Uterus (tissue), 4 donors: ENCODE measurements around the gene SERPINC1. TPM values are rescaled to one million over a fixed set of nuclear protein-coding genes. Genes with fewer than 3 reads are reported as not detected.
"Not testable (repeated sequence)": the region's sequence is repeated elsewhere in the genome, so short reads cannot be mapped to it uniquely, and the experiment has no call there.

Experiments
- DNase-seq, 2 donors: peaks; one replicate each; pipeline ENCODE4 v3.0.0-alpha.2; 2019 to 2020
- H3K27ac ChIP-seq, 2 donors: fragments of 200-600 bp; sonication (generic); 1 replicate in 1 of 2; 2 replicates in 1 of 2; pipeline ENCODE4 v1.5.1; 2016 to 2018
- H3K27me3 ChIP-seq, 2 donors: fragments of 200-600 bp; sonication (generic); one replicate each; pipeline ENCODE4 v1.5.1; 2018 to 2019; ENCODE audit warnings: control low read depth in 1 of 2
- H3K36me3 ChIP-seq, 2 donors: fragments of 200-600 bp; sonication (generic); one replicate each; pipeline ENCODE4 v1.5.1; 2019; ENCODE audit warnings: control low read depth in 1 of 2
- H3K4me1 ChIP-seq, 2 donors: fragments of 200-600 bp; sonication (generic); one replicate each; pipeline ENCODE4 v1.5.1; 2018 to 2019; ENCODE audit warnings: control low read depth in 1 of 2
- H3K4me3 ChIP-seq, 2 donors: fragments of 200-600 bp; sonication (generic); 1 replicate in 1 of 2; 2 replicates in 1 of 2; pipeline ENCODE4 v1.5.1; 2018 to 2019; ENCODE audit warnings: mild to moderate bottlenecking in 1 of 2
- H3K9me3 ChIP-seq, 2 donors: fragments of 200-600 bp; sonication (generic); one replicate each; pipeline ENCODE4 v1.5.1; 2019; ENCODE audit warnings: control low read depth in 1 of 2
- CTCF ChIP-seq, 4 experiments: fragments of 200-600 bp in 2 of 4; fragments of 450-650 bp in 2 of 4; sonication (generic) in 2 of 4; IDR thresholded peaks; one replicate each; pipeline ENCODE4 v1.5.1; 2016 to 2019; ENCODE audit warnings: antibody characterized with exemption in 4 of 4, mild to moderate bottlenecking in 2 of 4, moderate library complexity in 1 of 4
- POLR2A ChIP-seq, 2 donors: fragments of 450-650 bp; IDR thresholded peaks; one replicate each; pipeline ENCODE4 v1.6.1; 2016; ENCODE audit warnings: antibody characterized with exemption in 2 of 2, mild to moderate bottlenecking in 1 of 2, moderate library complexity in 1 of 2
- intact Hi-C: fragments of 100-400 bp; cut with DNase I; formaldehyde crosslinking; loops from one replicate; pipeline ENCODE4 v1.15.1; 2023; ENCODE audit warnings: low total_unique reads
- total RNA-seq, 4 donors: library from RNA; depleted of rRNA in 3 of 4; stranded (reverse); fragments of >200 nt in 3 of 4; gene quantifications; one replicate each; pipeline versions ENCODE4 v1.1.0 to v1.2.4, GENCODE V29; 2014 to 2023
- donor health status: DM: yes; HTN: yes; CAD: no.

The SERPINC1 gene
- total RNA-seq, 4 donors from 2014 or later, result 1.0 TPM; not detected in 3

- intact Hi-C loops, result no loop called here
- no peak for DNase-seq
- Histone ChIP-seq H3K27ac (no peak overlapping the region), H3K4me1 (no peaks in the 10 kb centered on the region), H3K4me3 (no peak overlapping the region), H3K9me3 (no peaks in the 10 kb centered on the region), H3K27me3 (no peaks in the 10 kb centered on the region), H3K36me3 (no peaks in the 10 kb centered on the region)
- TF ChIP-seq POLR2A (IDR thresholded peaks at IDR 0.05), result no peak
- no peak for TF ChIP-seq CTCF (IDR thresholded peaks at IDR 0.05)
Observed at GRCh38 chr1:173884701-173885100, 32.4 kb downstream of the SERPINC1 start.

- H3K36me3 ChIP-seq, H3K9me3 ChIP-seq, DNase-seq, H3K4me3 ChIP-seq, intact Hi-C loops, H3K27ac ChIP-seq, H3K27me3 ChIP-seq, H3K4me1 ChIP-seq: not testable (repeated sequence)
Observed at GRCh38 chr1:173881117-173881516, 36.0 kb downstream of the SERPINC1 start.

GRCh38 chr1:173878251-173878650, 38.9 kb downstream of the SERPINC1 start:
- intact Hi-C loops, result no loop called here
- TF ChIP-seq CTCF (IDR thresholded peaks at IDR 0.05) (no peak), POLR2A (IDR thresholded peaks at IDR 0.05) (no peak)

GRCh38 chr1:173876732-173877131, 40.4 kb downstream of the SERPINC1 start:
- intact Hi-C loops, result no loop called here
- Histone ChIP-seq H3K27me3 (no peaks in the 10 kb centered on the region), H3K4me1 (no peaks in the 10 kb centered on the region), H3K9me3 (no peaks in the 10 kb centered on the region), H3K36me3 (no peaks in the 10 kb centered on the region), H3K4me3 (no peak overlapping the region), H3K27ac (no peak overlapping the region)
- no peak for TF ChIP-seq POLR2A (IDR thresholded peaks at IDR 0.05)
- TF ChIP-seq CTCF (IDR thresholded peaks at IDR 0.05), result no peak
- DNase-seq, result no peak

More at GRCh38 chr1:173878251-173878650, 38.9 kb downstream of the SERPINC1 start:
- no peaks in the 10 kb centered on the region for H3K4me1 ChIP-seq
- H3K9me3 ChIP-seq, result no peaks in the 10 kb centered on the region
- H3K36me3 ChIP-seq, result no peaks in the 10 kb centered on the region
- H3K27ac ChIP-seq, result no peak overlapping the region
- DNase-seq, result no peak
- no peaks in the 10 kb centered on the region for H3K27me3 ChIP-seq
- H3K4me3 ChIP-seq, result no peak overlapping the region

- Histone ChIP-seq H3K27ac (no peak overlapping the region), H3K27me3 (no peaks in the 10 kb centered on the region), H3K4me3 (no peak overlapping the region), H3K4me1 (no peaks in the 10 kb centered on the region), H3K36me3 (no peaks in the 10 kb centered on the region), H3K9me3 (no peaks in the 10 kb centered on the region)
- no peak for TF ChIP-seq POLR2A (IDR thresholded peaks at IDR 0.05)
- no peak for TF ChIP-seq CTCF (IDR thresholded peaks at IDR 0.05)
- DNase-seq, result no peak
- intact Hi-C loops, result no loop called here
Observed at GRCh38 chr1:173871500-173871899, 45.6 kb downstream of the SERPINC1 start.

- Histone ChIP-seq H3K36me3 (no peaks in the 10 kb centered on the region), H3K9me3 (no peaks in the 10 kb centered on the region), H3K4me1 (no peaks in the 10 kb centered on the region), H3K4me3 (no peak overlapping the region), H3K27me3 (no peaks in the 10 kb centered on the region), H3K27ac (no peak overlapping the region)
- TF ChIP-seq CTCF (IDR thresholded peaks at IDR 0.05) (no peak), POLR2A (IDR thresholded peaks at IDR 0.05) (no peak)
- intact Hi-C loops, result no loop called here
- DNase-seq, result no peak
Observed at GRCh38 chr1:173871091-173871490, 46.0 kb downstream of the SERPINC1 start.
